ENCODE results near the gene CAMKK1. TPM values are rescaled to one million over a fixed set of nuclear protein-coding genes. Genes with fewer than 3 reads are reported as not detected.

CAMKK1 gene
- total and polyA plus RNA-seq, 7 donors, result 0.91 to 2.3 (median 1.5) TPM

DNA sequence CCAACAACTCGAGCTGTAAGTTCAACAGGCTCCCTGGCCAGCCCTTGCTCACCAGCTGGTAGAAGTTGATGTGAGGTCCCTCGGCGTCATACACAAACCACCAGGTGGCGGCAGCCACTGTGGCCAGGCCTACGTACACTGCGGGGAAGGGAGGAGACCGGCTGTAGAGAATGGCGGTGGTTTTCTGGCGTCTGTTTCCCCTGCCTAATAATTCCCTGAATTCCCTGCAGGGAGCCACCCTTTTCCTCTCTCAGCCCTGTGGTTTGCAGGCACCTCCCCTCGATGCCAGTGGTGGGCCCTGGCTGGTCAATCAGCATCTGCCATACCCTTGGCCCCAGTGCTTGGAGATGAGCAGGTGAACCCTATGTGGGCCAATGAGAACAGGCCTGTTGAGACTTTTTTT is 42.3 kb upstream of the CAMKK1 start:
- no peaks in the 10 kb centered on the region for H3K4me1 ChIP-seq
- H3K4me3 ChIP-seq, result no peak overlapping the region
- H3K27me3 ChIP-seq (ENCODE audit: insufficient read depth in 3 of 3, low read length in 2 of 3), result no peaks in the 10 kb centered on the region
- H3K27ac ChIP-seq, result no peak overlapping the region
- DNase-seq (peak; percentile 49 to 79), ATAC-seq (peak; percentile 87 to 91 (median 90))
- no peaks in the 10 kb centered on the region for H3K36me3 ChIP-seq (ENCODE audit: insufficient read depth in 1 of 2, low read depth in 1 of 2)
- intact Hi-C loops (cut with DNase I), result loop anchor here (2.0 to 5.0 kb wide), 2 partner anchors 67 to 68 kb away; no protein-coding TSS in a partner anchor
- 11 to 26% (median 21%) methylated on average over 10 of the region's 10 CpGs for WGBS, 3 donors
- no peaks in the 10 kb centered on the region for H3K9me3 ChIP-seq
- TF ChIP-seq, protein P1, sequence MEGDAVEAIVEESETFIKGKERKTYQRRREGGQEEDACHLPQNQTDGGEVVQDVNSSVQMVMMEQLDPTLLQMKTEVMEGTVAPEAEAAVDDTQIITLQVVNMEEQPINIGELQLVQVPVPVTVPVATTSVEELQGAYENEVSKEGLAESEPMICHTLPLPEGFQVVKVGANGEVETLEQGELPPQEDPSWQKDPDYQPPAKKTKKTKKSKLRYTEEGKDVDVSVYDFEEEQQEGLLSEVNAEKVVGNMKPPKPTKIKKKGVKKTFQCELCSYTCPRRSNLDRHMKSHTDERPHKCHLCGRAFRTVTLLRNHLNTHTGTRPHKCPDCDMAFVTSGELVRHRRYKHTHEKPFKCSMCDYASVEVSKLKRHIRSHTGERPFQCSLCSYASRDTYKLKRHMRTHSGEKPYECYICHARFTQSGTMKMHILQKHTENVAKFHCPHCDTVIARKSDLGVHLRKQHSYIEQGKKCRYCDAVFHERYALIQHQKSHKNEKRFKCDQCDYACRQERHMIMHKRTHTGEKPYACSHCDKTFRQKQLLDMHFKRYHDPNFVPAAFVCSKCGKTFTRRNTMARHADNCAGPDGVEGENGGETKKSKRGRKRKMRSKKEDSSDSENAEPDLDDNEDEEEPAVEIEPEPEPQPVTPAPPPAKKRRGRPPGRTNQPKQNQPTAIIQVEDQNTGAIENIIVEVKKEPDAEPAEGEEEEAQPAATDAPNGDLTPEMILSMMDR (IDR thresholded peaks at IDR 0.05), result peak; percentile 55

DNA sequence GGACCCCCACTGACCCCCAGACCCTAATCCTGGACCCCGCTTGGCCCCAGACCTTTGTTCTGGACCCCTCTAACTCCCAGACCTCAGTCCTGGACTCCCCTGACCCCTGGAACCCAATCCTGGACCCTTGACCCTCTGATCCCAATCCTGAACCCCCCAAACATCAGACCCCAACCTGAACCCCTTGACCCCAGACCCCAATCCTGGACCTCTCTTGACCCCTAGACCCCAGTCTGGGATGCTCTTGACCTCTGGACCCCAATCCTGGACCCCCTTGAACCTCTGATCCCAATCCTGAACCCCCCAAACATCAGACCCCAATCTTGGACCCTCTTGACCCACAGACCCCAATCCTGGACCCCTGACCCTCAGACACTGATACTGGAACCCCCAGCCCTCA is 36.9 kb upstream of the CAMKK1 start:
- H3K27ac ChIP-seq, result no peak overlapping the region
- no peaks in the 10 kb centered on the region for H3K4me1 ChIP-seq
- DNase-seq, result no peak
- TF ChIP-seq, protein P1 (IDR thresholded peaks at IDR 0.05), result no peak
- no peak for ATAC-seq
- H3K9me3 ChIP-seq, result no peaks in the 10 kb centered on the region
- no peak overlapping the region for H3K4me3 ChIP-seq
- 93 to 97% (median 94%) methylated on average over 1 of the region's 1 CpG for WGBS, 3 donors
- H3K36me3 ChIP-seq (ENCODE audit: insufficient read depth in 1 of 2, low read depth in 1 of 2), result no peaks in the 10 kb centered on the region
- intact Hi-C loops (cut with DNase I), result no loop called here
- no peaks in the 10 kb centered on the region for H3K27me3 ChIP-seq (ENCODE audit: insufficient read depth in 3 of 3, low read length in 2 of 3)

GRCh38 chr17:3929181-3929580 is 36.3 kb upstream of the CAMKK1 start:
- 93 to 98% (median 94%) methylated on average over 10 to 12 of the region's 12 CpGs for WGBS, 3 donors
- TF ChIP-seq, protein P1 (IDR thresholded peaks at IDR 0.05), result no peak
- intact Hi-C loops (cut with DNase I), result no loop called here
- no peaks in the 10 kb centered on the region for H3K27me3 ChIP-seq (ENCODE audit: insufficient read depth in 3 of 3, low read length in 2 of 3)
- H3K4me3 ChIP-seq, result no peak overlapping the region
- H3K9me3 ChIP-seq, result no peaks in the 10 kb centered on the region
- no peak for ATAC-seq
- no peak overlapping the region for H3K27ac ChIP-seq
- DNase-seq, result no peak
- H3K36me3 ChIP-seq (ENCODE audit: insufficient read depth in 1 of 2, low read depth in 1 of 2), result no peaks in the 10 kb centered on the region
- no peaks in the 10 kb centered on the region for H3K4me1 ChIP-seq

DNA sequence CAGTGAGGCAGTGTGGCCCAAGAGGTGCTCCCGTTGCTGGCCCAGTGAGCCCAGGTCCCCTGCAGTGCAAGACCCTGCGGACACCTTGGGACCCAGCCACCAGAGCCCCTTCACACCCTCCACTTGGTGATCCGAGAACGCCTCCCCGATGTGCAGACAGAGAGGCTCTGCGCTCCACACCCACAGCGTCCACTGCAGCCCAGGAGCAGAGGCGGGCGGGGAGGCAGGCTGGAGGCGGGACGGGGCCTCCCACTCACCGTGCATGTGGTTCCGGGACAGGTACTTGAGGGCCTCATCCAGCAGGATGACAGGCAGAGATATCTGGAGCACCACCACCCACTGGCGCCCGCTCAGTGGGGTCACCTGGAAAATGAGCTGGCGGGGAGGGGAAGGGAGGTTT is 35.6 kb upstream of the CAMKK1 start:
- Histone ChIP-seq H3K27me3 (ENCODE audit: insufficient read depth in 3 of 3, low read length in 2 of 3) (no peaks in the 10 kb centered on the region), H3K27ac (no peak overlapping the region), H3K4me3 (no peak overlapping the region), H3K9me3 (no peaks in the 10 kb centered on the region), H3K4me1 (no peaks in the 10 kb centered on the region), H3K36me3 (ENCODE audit: insufficient read depth in 1 of 2, low read depth in 1 of 2) (no peaks in the 10 kb centered on the region)
- intact Hi-C loops (cut with DNase I), result no loop called here
- 95 to 96% (median 96%) methylated on average over 15 to 16 of the region's 16 CpGs for WGBS, 3 donors
- DNase-seq (no peak), ATAC-seq (no peak)
- TF ChIP-seq, protein P1 (IDR thresholded peaks at IDR 0.05), result no peak

- Histone ChIP-seq H3K9me3 (no peaks in the 10 kb centered on the region), H3K27ac (no peak overlapping the region), H3K4me3 (no peak overlapping the region), H3K4me1 (no peaks in the 10 kb centered on the region), H3K36me3 (ENCODE audit: insufficient read depth in 1 of 2, low read depth in 1 of 2) (no peaks in the 10 kb centered on the region), H3K27me3 (ENCODE audit: insufficient read depth in 3 of 3, low read length in 2 of 3) (no peaks in the 10 kb centered on the region)
- WGBS, 3 donors, result 66 to 73% (median 73%) methylated on average over 14 to 15 of the region's 15 CpGs
- ATAC-seq (no peak), DNase-seq (no peak)
- TF ChIP-seq, protein P1 (IDR thresholded peaks at IDR 0.05), result no peak
- intact Hi-C loops (cut with DNase I), result no loop called here
These were observed 34.9 kb upstream of the CAMKK1 start for GRCh38 chr17:3927628-3928340.
